ENCODE results near the gene ASPDH. TPM values are rescaled to one million over a fixed set of nuclear protein-coding genes. Genes with fewer than 3 reads are reported as not detected.

Gene ASPDH
- total RNA-seq, 1 experiment from 2014 or later = not detected

DNA sequence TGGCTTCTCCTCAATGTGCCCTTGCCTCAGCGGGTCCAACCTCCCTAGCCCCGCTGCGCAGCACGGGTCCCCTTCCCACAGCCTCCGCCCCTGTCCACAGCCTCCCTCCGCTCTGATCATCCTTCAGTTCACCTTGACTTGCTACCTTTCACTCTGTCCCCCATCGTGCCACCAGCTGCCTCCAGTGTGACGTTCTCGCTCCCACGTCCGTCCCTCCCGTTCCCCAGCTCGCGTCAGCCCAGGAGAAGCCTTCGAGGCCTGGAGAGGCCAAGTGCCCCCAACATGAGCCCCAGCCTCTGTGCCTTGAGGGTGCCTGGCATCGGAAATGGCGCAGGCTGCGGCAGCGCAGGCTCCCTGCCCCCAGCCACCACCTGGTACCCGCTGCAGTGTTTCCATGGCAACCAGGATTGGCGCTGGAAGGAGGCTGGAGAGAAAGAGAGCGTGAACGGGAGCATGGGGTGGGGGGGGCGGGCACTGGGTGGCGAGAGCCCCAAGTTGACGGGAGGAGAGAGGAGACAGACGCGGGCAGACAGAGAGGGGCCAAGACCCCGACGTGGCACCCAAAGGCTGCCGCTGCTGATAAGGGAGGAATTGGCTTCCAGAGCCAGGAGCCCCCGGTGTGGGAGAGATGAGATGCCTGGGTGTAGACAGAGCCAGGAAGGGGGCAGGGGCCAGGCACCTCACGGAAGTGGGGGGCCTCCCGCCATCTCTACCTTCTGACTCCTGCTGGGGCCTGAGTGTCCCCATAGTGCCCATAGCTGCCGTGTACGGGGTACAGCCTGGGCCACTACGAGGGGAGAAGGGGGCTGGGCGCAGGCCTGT is 844 bp upstream of the ASPDH start:
- H3K27me3 Mint-ChIP-seq (ENCODE audit: low read depth) = peaks cover 48% of the 10 kb centered on the region
- no peak overlapping the region for H4K5ac ChIP-seq (ENCODE audit: insufficient read length, low read depth, low read length)
- no peak overlapping the region for H3K27ac Mint-ChIP-seq
- H2BK5ac ChIP-seq (ENCODE audit: insufficient read length, low read length) = no peak overlapping the region
- H3K4me2 ChIP-seq (ENCODE audit: insufficient read depth, insufficient read length, low read length) = no peak overlapping the region
- no peak overlapping the region for H2BK120ac ChIP-seq (ENCODE audit: low read depth, low read length, poor library complexity, severe bottlenecking)
- no peak overlapping the region for H3T11ph ChIP-seq (ENCODE audit: low read length)
- no peaks in the 10 kb centered on the region for H3K79me2 ChIP-seq (ENCODE audit: insufficient read depth, low read length)
- no peak overlapping the region for H4K91ac ChIP-seq (ENCODE audit: insufficient read length, low read depth, low read length)
- H3K18ac ChIP-seq (ENCODE audit: insufficient read length, low read depth, low read length) = no peak overlapping the region
- H3K4me1 ChIP-seq (ENCODE audit: insufficient read depth, low read length) = no peaks in the 10 kb centered on the region
- H3K9ac ChIP-seq (ENCODE audit: extremely low read depth, insufficient read length, low read length) = no peak overlapping the region
- H3K79me1 ChIP-seq (ENCODE audit: insufficient read depth, low read depth, low read length, poor library complexity, severe bottlenecking) = no peaks in the 10 kb centered on the region
- H3K9me3 ChIP-seq (ENCODE audit: control insufficient read depth, low read depth, low read length) = no peaks in the 10 kb centered on the region
- no CpG with 5 or more reads among the region's 38 CpGs for WGBS (ENCODE audit: extremely low coverage, insufficient read length, low lambda C conversion rate)
- no peak overlapping the region for H3K23ac ChIP-seq (ENCODE audit: insufficient read length, low read depth, low read length)
- H4K8ac ChIP-seq (replicated peaks; ENCODE audit: insufficient read length, low read depth, low read length) = no peak overlapping the region
- H3K23me2 ChIP-seq (ENCODE audit: insufficient read length, low read depth, low read length, poor library complexity, severe bottlenecking) = no peaks in the 10 kb centered on the region
- H2BK12ac ChIP-seq (ENCODE audit: insufficient read length, low read depth, low read length) = no peak overlapping the region
- no peak overlapping the region for H3K27ac ChIP-seq (ENCODE audit: insufficient read length, low read depth, low read length)
- H3K4me3 Mint-ChIP-seq = peak overlapping the region in 1 of 2 experiments; percentile 63; a peak in 2 of 5 replicates
- no peak overlapping the region for H2BK15ac ChIP-seq (ENCODE audit: low read depth, low read length)
- no peaks in the 10 kb centered on the region for H3K27me3 ChIP-seq (ENCODE audit: insufficient read depth, low read length)
- H3K4me1 Mint-ChIP-seq = peaks cover 7 to 27% of the 10 kb centered on the region in 2 experiments
- no peaks in the 10 kb centered on the region; a peak in 1 of 5 replicates for H3K9me3 Mint-ChIP-seq
- no peak overlapping the region for H3K4ac ChIP-seq (ENCODE audit: low read depth, low read length)
- H2AFZ ChIP-seq (ENCODE audit: low read length) = no peak overlapping the region
- DNase-seq = no peak
- no peak overlapping the region for H3K14ac ChIP-seq (ENCODE audit: insufficient read depth, low read length)
- H4K20me1 ChIP-seq (ENCODE audit: control insufficient read depth, insufficient read depth, insufficient read length) = no peaks in the 10 kb centered on the region
- TF ChIP-seq, protein P1, sequence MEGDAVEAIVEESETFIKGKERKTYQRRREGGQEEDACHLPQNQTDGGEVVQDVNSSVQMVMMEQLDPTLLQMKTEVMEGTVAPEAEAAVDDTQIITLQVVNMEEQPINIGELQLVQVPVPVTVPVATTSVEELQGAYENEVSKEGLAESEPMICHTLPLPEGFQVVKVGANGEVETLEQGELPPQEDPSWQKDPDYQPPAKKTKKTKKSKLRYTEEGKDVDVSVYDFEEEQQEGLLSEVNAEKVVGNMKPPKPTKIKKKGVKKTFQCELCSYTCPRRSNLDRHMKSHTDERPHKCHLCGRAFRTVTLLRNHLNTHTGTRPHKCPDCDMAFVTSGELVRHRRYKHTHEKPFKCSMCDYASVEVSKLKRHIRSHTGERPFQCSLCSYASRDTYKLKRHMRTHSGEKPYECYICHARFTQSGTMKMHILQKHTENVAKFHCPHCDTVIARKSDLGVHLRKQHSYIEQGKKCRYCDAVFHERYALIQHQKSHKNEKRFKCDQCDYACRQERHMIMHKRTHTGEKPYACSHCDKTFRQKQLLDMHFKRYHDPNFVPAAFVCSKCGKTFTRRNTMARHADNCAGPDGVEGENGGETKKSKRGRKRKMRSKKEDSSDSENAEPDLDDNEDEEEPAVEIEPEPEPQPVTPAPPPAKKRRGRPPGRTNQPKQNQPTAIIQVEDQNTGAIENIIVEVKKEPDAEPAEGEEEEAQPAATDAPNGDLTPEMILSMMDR (conservative IDR thresholded peaks at IDR 0.05) = no peak
- H2AK5ac ChIP-seq (ENCODE audit: insufficient read length, low read length) = no peak overlapping the region
- no peak overlapping the region for H2BK20ac ChIP-seq (ENCODE audit: low read depth, low read length, poor library complexity, severe bottlenecking)
- peaks cover 5 to 7% (median 5%) of the 10 kb centered on the region in 3 experiments; a peak in 4 of 7 replicates for H3K36me3 Mint-ChIP-seq (ENCODE audit: insufficient read depth in 1 of 3, low read depth in 3 of 3)
- H3K56ac ChIP-seq (ENCODE audit: insufficient read length, low read depth, low read length) = no peak overlapping the region
